Adipocyte (in vitro differentiated cells): ENCODE results near the gene KRTAP10-3.

Experiments used
- DNase-seq: peaks from one replicate; pipeline ENCODE4 v3.0.0-alpha.2; 2015; ENCODE audit warnings: low read depth
- H3K27me3 ChIP-seq: replicated peaks from 2 replicates; pipeline ENCODE4 v1.7.0; 2013; ENCODE audit warnings: mild to moderate bottlenecking, low read length, moderate library complexity; ENCODE audit not compliant: control insufficient read depth, insufficient read depth
- H3K36me3 ChIP-seq: 2 replicates; pipeline ENCODE4 v1.7.0; 2013; ENCODE audit warnings: low read length, mild to moderate bottlenecking, moderate library complexity; ENCODE audit not compliant: control insufficient read depth, insufficient read depth, severe bottlenecking
- H3K4me1 ChIP-seq: 2 replicates; pipeline ENCODE4 v1.7.0; 2013; ENCODE audit warnings: mild to moderate bottlenecking, low read length, moderate library complexity; ENCODE audit not compliant: control insufficient read depth, insufficient read depth
- H3K4me3 ChIP-seq: 2 replicates; pipeline ENCODE4 v1.7.0; 2013; ENCODE audit warnings: mild to moderate bottlenecking, low read length, moderate library complexity
- H3K9ac ChIP-seq: 2 replicates; pipeline ENCODE4 v1.7.0; 2013; ENCODE audit warnings: mild to moderate bottlenecking, low read length, moderate library complexity
- H3K9me3 ChIP-seq: 2 replicates; pipeline ENCODE4 v1.7.0; 2013; ENCODE audit warnings: mild to moderate bottlenecking, low read length, moderate library complexity; ENCODE audit not compliant: control insufficient read depth

The KRTAP10-3 gene

GRCh38 chr21:44508711-44509445, 49.7 kb downstream of the KRTAP10-3 start:
- DNase-seq, result no peak
- Histone ChIP-seq H3K27me3 (peaks cover 12% of the 10 kb centered on the region), H3K4me1 (no peaks in the 10 kb centered on the region)

GRCh38 chr21:44508426-44508710, 50.2 kb downstream of the KRTAP10-3 start:
- Histone ChIP-seq H3K4me3 (no peak overlapping the region), H3K9ac (no peak overlapping the region), H3K36me3 (no peaks in the 10 kb centered on the region), H3K27me3 (peaks cover 12% of the 10 kb centered on the region), H3K4me1 (no peaks in the 10 kb centered on the region), H3K9me3 (no peaks in the 10 kb centered on the region)
- DNase-seq, result no peak

More at GRCh38 chr21:44508711-44509445, 49.7 kb downstream of the KRTAP10-3 start:
- H3K9me3 ChIP-seq, result no peaks in the 10 kb centered on the region
- no peak overlapping the region for H3K4me3 ChIP-seq
- H3K36me3 ChIP-seq, result no peaks in the 10 kb centered on the region
- no peak overlapping the region for H3K9ac ChIP-seq
